GM12873 (cell line): ENCODE results near the gene PTGER1.

Source experiments
- TF ChIP-seq, protein P1 (sequence below): IDR thresholded peaks from 2 replicates; pipeline ENCODE4 v1.5.1; 2012; ENCODE audit warnings: low read depth, mild to moderate bottlenecking, moderate library complexity, low read length, control low read depth; ENCODE audit not compliant: insufficient read depth; ENCODE audit errors: missing control alignments

The PTGER1 gene

DNA sequence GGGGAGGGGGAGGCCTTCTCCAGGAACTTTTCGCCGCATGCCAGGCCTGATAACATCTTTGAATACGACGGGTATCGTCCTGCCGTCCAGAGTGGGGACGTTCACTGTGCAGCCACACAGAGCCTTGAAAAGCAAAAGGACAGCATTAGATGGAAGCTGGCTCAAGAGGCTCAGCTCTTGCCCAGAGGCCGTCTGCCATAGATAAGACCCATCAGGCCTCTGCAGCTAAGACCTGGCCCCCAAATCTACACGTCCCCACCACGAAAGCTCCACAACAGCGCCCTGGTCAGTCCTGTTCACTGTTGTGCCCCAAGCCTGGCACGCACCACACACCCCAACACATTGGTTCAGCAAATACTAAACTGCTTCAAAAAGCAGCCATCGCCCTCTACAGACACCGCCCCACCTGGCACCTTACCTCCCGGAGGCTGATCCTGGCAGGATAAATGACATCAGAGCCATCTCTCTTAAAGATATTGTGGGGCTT, 40.9 kb upstream of the PTGER1 start:
- TF ChIP-seq, protein P1, sequence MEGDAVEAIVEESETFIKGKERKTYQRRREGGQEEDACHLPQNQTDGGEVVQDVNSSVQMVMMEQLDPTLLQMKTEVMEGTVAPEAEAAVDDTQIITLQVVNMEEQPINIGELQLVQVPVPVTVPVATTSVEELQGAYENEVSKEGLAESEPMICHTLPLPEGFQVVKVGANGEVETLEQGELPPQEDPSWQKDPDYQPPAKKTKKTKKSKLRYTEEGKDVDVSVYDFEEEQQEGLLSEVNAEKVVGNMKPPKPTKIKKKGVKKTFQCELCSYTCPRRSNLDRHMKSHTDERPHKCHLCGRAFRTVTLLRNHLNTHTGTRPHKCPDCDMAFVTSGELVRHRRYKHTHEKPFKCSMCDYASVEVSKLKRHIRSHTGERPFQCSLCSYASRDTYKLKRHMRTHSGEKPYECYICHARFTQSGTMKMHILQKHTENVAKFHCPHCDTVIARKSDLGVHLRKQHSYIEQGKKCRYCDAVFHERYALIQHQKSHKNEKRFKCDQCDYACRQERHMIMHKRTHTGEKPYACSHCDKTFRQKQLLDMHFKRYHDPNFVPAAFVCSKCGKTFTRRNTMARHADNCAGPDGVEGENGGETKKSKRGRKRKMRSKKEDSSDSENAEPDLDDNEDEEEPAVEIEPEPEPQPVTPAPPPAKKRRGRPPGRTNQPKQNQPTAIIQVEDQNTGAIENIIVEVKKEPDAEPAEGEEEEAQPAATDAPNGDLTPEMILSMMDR: no peak

DNA sequence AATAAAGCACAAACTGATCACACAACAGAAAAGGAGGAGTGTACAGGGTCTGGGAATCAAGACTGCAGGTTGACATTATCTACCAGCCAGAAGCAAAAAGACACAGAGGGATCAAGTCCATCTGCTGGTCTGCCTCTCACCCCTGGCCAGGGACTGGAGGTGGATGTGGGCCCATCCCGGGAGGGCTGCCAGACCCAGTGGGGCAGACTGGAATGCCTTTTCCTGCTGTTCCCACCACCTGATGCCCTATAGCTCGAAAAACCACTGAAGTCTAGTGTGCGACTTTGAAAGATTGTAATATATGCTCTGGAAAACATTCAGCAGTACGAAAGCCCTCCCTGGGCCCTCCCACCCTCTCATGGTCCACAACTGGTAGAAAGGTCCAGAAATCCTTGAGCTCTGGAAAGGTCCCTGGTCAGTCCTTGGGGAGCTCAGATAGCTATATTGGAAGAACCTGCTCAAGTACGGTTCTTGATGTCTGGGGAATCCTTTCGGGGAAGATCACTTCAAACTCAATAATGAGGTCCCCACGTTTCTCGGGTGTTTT, 40.4 kb upstream of the PTGER1 start:
- TF ChIP-seq, protein P1: no peak

DNA sequence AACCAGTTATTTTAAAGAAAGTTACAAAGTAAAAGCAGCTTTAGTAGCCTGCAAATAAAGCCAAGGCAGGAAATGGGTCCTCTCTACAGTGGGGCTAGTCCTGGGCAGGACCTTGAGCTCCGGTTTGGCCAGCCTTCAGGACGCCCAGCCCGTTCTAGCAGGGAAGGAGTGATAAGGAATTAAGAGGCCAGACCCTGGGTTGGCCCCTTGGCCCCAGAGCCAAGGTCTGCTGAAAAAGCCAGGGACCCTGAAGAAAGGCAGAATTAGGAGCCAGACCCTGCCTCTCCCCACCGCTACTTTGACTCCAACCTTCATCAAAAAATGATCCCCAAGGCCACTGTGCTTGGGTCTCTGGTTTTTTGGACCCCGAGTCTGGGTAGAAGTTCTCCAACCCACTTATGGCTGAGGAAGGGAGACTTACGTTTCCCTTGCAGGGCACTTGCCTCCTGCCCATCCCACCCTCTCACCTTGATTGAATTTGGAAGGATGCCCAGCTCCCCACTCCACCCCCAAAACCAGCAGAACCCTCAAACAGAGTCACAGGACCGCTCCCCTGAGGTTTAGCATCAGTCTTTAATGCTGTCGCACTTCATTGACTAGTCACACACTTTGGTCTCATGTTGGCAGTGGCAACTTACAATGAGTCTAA, 39.2 kb upstream of the PTGER1 start:
- TF ChIP-seq, protein P1: no peak

DNA sequence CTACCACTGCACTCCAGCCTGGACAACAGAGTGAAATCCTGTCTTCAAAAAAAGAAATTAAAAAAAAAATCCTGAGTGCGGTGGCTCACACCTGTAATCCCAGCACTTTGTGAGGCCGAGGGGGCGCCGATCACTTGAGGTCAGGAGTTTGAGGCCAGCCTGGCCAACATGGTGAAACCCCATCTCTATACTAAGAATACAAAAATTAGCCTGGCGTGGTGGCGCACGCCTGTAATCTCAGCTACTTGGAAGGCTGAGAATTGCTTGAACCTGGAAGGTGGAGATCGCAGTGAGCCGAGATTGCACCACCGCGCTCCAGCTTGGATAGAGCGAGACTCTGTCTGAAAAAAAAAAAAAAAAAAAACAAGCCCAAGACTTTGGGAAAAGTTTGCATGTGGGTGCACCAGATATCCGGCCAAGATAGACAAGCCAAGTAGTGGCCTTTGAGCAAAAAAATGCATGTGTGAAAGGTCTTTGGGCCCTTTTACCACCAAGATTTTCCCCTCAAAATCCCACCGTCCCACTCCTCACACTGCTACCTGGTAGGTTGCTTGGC, 37.3 kb upstream of the PTGER1 start:
- TF ChIP-seq, protein P1: no peak

DNA sequence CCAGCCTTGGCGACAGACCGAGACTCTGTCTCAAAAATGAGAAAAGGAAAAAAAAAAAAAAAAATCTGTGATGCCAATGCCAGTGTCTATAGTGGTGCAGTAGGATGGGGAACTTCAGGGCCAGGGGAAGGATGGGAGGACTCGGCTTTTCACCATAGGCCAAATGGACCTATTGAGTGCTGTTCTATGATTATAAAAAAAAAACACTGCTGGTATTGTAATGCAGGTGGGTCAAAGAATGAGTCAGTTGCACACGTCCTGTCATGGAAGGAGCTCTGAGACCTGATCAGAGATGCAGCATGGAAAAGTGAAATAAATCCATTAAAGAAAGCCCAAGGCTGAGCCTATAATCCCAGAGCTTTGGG, 36.1 kb upstream of the PTGER1 start:
- TF ChIP-seq, protein P1: no peak

DNA sequence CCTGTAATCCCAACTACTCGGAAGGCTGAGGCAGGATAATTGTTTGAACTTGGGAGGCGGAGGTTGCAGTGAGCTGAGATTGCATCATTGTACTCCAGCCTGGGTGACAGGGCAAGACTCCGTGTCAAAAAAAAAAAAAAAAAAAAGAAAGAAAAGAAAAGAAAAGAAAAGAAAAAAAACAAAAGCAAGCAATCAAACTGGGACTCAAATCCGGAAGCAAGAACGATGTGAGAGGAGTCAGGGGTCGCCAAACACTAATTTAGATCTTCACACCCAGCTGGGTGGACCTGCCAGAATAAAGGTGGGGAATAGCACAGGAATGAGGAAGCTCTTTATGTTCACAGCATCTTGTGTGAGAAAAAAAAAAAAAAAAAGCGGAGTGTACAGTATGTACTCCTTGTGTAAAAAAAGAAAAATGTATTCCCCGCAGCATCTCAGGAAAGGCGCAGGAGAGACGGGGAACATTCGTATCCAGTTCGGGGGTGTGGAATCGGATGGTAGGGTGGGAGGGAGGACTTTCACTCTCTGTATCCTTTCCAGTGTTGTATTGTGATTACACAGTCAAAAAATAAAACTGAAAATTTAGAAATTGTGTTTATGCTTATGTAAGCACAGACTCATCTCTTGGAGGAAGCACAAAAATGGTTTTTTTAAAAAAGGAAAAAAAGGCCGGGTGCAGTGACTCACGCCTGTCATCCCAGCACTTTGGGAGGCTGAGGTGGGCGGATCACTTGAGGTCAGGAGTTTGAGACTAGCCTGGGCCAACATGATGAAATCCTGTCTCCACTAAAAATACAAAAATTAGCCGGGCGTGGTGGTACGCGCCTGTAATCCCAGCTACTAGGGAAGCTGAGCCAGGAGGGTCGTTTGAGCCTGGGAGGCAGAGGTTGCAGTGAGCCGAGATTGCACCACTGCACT, 35.4 kb upstream of the PTGER1 start:
- TF ChIP-seq, protein P1: no peak
